Measurements from ENCODE around the gene IFNL4. TPM values are rescaled to one million over a fixed set of nuclear protein-coding genes. Genes with fewer than 3 reads are reported as not detected.
"Not testable (repeated sequence)": the region's sequence is repeated elsewhere in the genome, so short reads cannot be mapped to it uniquely, and the experiment has no call there.

The IFNL4 gene
- polyA plus RNA-seq, 3 donors, result not detected

GRCh38 chr19:39268085-39268484, 19.4 kb upstream of the IFNL4 start, which contains the start of gene IFNL2:
IFNL2 (plus strand) TSS chr19:39268396; CDS start chr19:39268569, 173 bp downstream.
- Mint-ChIP-seq H3K27me3 (ENCODE audit: low read depth in 3 of 3) (peaks cover 36 to 38% (median 37%) of the 10 kb centered on the region in 3 donors), H3K4me3 (peak within 1 kb of the TSS in 1 of 2 donors; percentile 30)
- H3K9ac ChIP-seq (ENCODE audit: insufficient read depth, low read length, poor library complexity, severe bottlenecking); H3K27ac ChIP-seq (ENCODE audit: low read depth in 1 of 2, low read length in 2 of 2); H3K36me3 Mint-ChIP-seq; H3K4me2 ChIP-seq (replicated peaks; ENCODE audit: extremely low read depth, low read length, poor library complexity, severe bottlenecking); H3K27ac Mint-ChIP-seq; H3K36me3 ChIP-seq (replicated peaks in 1 of 2; ENCODE audit: control insufficient read depth in 1 of 2, insufficient read depth in 2 of 2, low read length in 2 of 2); H2AFZ ChIP-seq (ENCODE audit: insufficient read depth, low read depth, low read length, poor library complexity, severe bottlenecking); H3K9me3 Mint-ChIP-seq; H3K4me3 ChIP-seq (replicated peaks in 1 of 3; ENCODE audit: low read depth in 2 of 3, low read length in 3 of 3); DNase-seq; H3K9me3 ChIP-seq (replicated peaks in 1 of 2; ENCODE audit: control insufficient read depth in 1 of 2, insufficient read depth in 1 of 2, low read length in 2 of 2); H3K79me2 ChIP-seq (ENCODE audit: insufficient read depth, low read length); H3K4me1 Mint-ChIP-seq; intact Hi-C loops (cut with micrococcal nuclease); H4K20me1 ChIP-seq (ENCODE audit: insufficient read depth, low read length); H3K4me1 ChIP-seq (ENCODE audit: control insufficient read depth in 1 of 2, insufficient read depth in 2 of 2, low read length in 2 of 2): not testable (repeated sequence)
- WGBS (ENCODE audit: insufficient coverage), result no CpG with 5 or more reads among the region's 1 CpG
- H3K27me3 ChIP-seq (ENCODE audit: control insufficient read depth in 2 of 2, insufficient read depth in 2 of 2, low read length in 2 of 2), result peaks cover 15 to 26% of the 10 kb centered on the region in 2 donors

- WGBS (ENCODE audit: insufficient coverage), result 44% methylated on average over 38 of the region's 39 CpGs
- H3K4me3 Mint-ChIP-seq, result peak overlapping the region in 1 of 2 donors; percentile 75
- H3K4me1 Mint-ChIP-seq, result no peaks in the 10 kb centered on the region
- peaks cover 0 to 7% (median 0%) of the 10 kb centered on the region in 7 donors for H3K9me3 Mint-ChIP-seq
- H3K27me3 Mint-ChIP-seq (ENCODE audit: low read depth in 3 of 3), result peaks cover 43 to 52% (median 44%) of the 10 kb centered on the region in 3 donors
- Histone ChIP-seq H3K27ac (ENCODE audit: low read depth in 1 of 2, low read length in 2 of 2) (no peak overlapping the region), H3K79me2 (ENCODE audit: insufficient read depth, low read length) (no peaks in the 10 kb centered on the region), H3K36me3 (replicated peaks in 1 of 2; ENCODE audit: control insufficient read depth in 1 of 2, insufficient read depth in 2 of 2, low read length in 2 of 2) (no peaks in the 10 kb centered on the region), H3K9me3 (replicated peaks in 1 of 2; ENCODE audit: control insufficient read depth in 1 of 2, insufficient read depth in 1 of 2, low read length in 2 of 2) (no peaks in the 10 kb centered on the region), H3K9ac (ENCODE audit: insufficient read depth, low read length, poor library complexity, severe bottlenecking) (no peak overlapping the region), H3K4me2 (replicated peaks; ENCODE audit: extremely low read depth, low read length, poor library complexity, severe bottlenecking) (no peak overlapping the region), H3K4me1 (ENCODE audit: control insufficient read depth in 1 of 2, insufficient read depth in 2 of 2, low read length in 2 of 2) (no peaks in the 10 kb centered on the region), H3K27me3 (ENCODE audit: control insufficient read depth in 2 of 2, insufficient read depth in 2 of 2, low read length in 2 of 2) (peaks cover 25 to 41% of the 10 kb centered on the region in 2 donors), H4K20me1 (ENCODE audit: insufficient read depth, low read length) (no peaks in the 10 kb centered on the region), H3K4me3 (replicated peaks in 1 of 3; ENCODE audit: low read depth in 2 of 3, low read length in 3 of 3) (no peak overlapping the region), H2AFZ (ENCODE audit: insufficient read depth, low read depth, low read length, poor library complexity, severe bottlenecking) (no peak overlapping the region)
- intact Hi-C loops (cut with micrococcal nuclease), result no loop called here
- no peak for DNase-seq
- H3K27ac Mint-ChIP-seq, result no peak overlapping the region
- H3K36me3 Mint-ChIP-seq, result no peaks in the 10 kb centered on the region
- TF ChIP-seq CTCF (IDR thresholded peaks at IDR 0.05), result no peak
These were observed 16.8 kb upstream of the IFNL4 start for GRCh38 chr19:39265321-39265916.

Measured in CD14-positive monocyte (primary cell).